HepG2 (cell line): ENCODE results near the gene ATP11A. TPM values are rescaled to one million over a fixed set of nuclear protein-coding genes. Genes with fewer than 3 reads are reported as not detected.

ENCODE experiments used
- ATAC-seq: fragments of 200-7000 bp; cut with Tn5 transposase; 3 replicates; pipeline ENCODE4 v1.9.1; 2020; ENCODE audit warnings: mild to moderate bottlenecking, moderate library complexity
- BruUV-seq: library from RNA; stranded (reverse); fragments of 400-500 nt; replicated peaks from 2 replicates; lab custom pipeline; 2021; lab: Mats Ljungman, UMichigan
- CTCF ChIA-PET: fragments of 300-600 bp; formaldehyde crosslinking; extraction: SDS; loops from one replicate; lab custom pipeline; 2021; ENCODE audit warnings: low total read pairs, inconsistent platforms, low intra/inter-chr PET ratio; lab: Yijun Ruan, JAX
- POLR2A ChIA-PET: fragments of 350-600 bp; sonication (Branson Sonifier 250); formaldehyde crosslinking; loops from one replicate; lab custom pipeline; 2020; ENCODE audit warnings: antibody characterized with exemption, inconsistent platforms; lab: Yijun Ruan, JAX
- DNase-seq: peaks from one replicate; pipeline ENCODE4 v3.0.0-alpha.2; 2015; ENCODE audit warnings: low spot score
- FAIRE-seq: peaks from 3 replicates; lab custom pipeline; 2011; peaks lifted over from hg19 to GRCh38; lab: Jason Lieb, UNC
- H2AFZ ChIP-seq: one replicate; pipeline ENCODE4 v1.6.1; 2011; ENCODE audit warnings: low read length, inconsistent platforms
- H3K27ac ChIP-seq: fragments of 300-600 bp; 3 replicates; pipeline ENCODE4 v1.8.0; 2011; ENCODE audit warnings: mixed run types, mild to moderate bottlenecking, mixed read lengths, low read length, inconsistent platforms; ENCODE audit not compliant: insufficient read depth; ENCODE audit errors: extremely low read length
- H3K27me3 ChIP-seq, 2 experiments: fragments of 200-600 bp in 1 of 2; 2 replicates in 1 of 2; 3 replicates in 1 of 2; pipeline versions ENCODE4 v1.6.0 to v1.8.0; 2011; ENCODE audit warnings: low read length in 2 of 2, mild to moderate bottlenecking in 2 of 2, moderate library complexity in 2 of 2, inconsistent platforms in 1 of 2; ENCODE audit not compliant: insufficient read depth in 2 of 2, control insufficient read depth in 1 of 2
- H3K36me3 ChIP-seq, 2 experiments: fragments of 200-600 bp in 1 of 2; replicated peaks in 1 of 2; 2 replicates in 1 of 2; 3 replicates in 1 of 2; pipeline versions ENCODE4 v1.5.1 to v1.8.0; 2011; ENCODE audit warnings: low read length in 2 of 2, inconsistent platforms in 1 of 2; ENCODE audit not compliant: insufficient read depth in 2 of 2, control insufficient read depth in 1 of 2
- H3K4me1 ChIP-seq: 2 replicates; pipeline ENCODE4 v1.5.1; 2012; ENCODE audit warnings: low read length, inconsistent platforms; ENCODE audit not compliant: insufficient read depth
- H3K4me2 ChIP-seq: 2 replicates; pipeline ENCODE4 v1.6.0; 2011; ENCODE audit warnings: low read depth, low read length, inconsistent platforms
- H3K4me3 ChIP-seq, 3 experiments: fragments of 200-600 bp in 1 of 3; sonication (generic), shearing (Covaris generic) in 1 of 3; replicated peaks in 1 of 3; 2 replicates each; pipeline ENCODE4 v1.5.1; 2011 to 2016; ENCODE audit warnings: low read length in 3 of 3, inconsistent platforms in 2 of 3, low read depth in 2 of 3, mild to moderate bottlenecking in 2 of 3, control low read depth in 1 of 3, mixed read lengths in 1 of 3; ENCODE audit not compliant: insufficient read depth in 1 of 3
- H3K79me2 ChIP-seq: one replicate; pipeline ENCODE4 v1.6.1; 2011; ENCODE audit warnings: low read length, inconsistent platforms; ENCODE audit not compliant: insufficient read depth
- H3K9ac ChIP-seq: 2 replicates; pipeline ENCODE4 v1.6.0; 2011; ENCODE audit warnings: mild to moderate bottlenecking, low read depth, low read length, inconsistent platforms; ENCODE audit not compliant: insufficient read depth
- H3K9me3 ChIP-seq: 2 replicates; pipeline ENCODE4 v1.5.1; 2012; ENCODE audit warnings: mild to moderate bottlenecking, low read length
- H4K20me1 ChIP-seq: 2 replicates; pipeline ENCODE4 v1.6.0; 2011; ENCODE audit warnings: inconsistent platforms, mild to moderate bottlenecking, low read length, moderate library complexity; ENCODE audit not compliant: insufficient read depth
- CENPT ChIP-seq: sonication (generic); formaldehyde crosslinking; IDR thresholded peaks from 2 replicates; pipeline ENCODE4 v1.8.0; 2022; ENCODE audit warnings: low read depth, mild to moderate bottlenecking, moderate library complexity, missing genetic modification reagents
- CHD2 ChIP-seq: IDR thresholded peaks from 2 replicates; pipeline ENCODE4 v1.6.1; 2011; ENCODE audit warnings: low read depth, low read length, improper control_type of control experiment
- GLI4 ChIP-seq: sonication (generic); formaldehyde crosslinking; IDR thresholded peaks from 2 replicates; pipeline ENCODE4 v1.5.1; 2020; ENCODE audit warnings: missing genetic modification reagents, mild to moderate bottlenecking, moderate library complexity, borderline replicate concordance
- GPN1 ChIP-seq: sonication (generic); formaldehyde crosslinking; IDR thresholded peaks from 2 replicates; pipeline ENCODE4 v1.5.1; 2020; ENCODE audit warnings: missing genetic modification reagents, borderline replicate concordance
- JUN ChIP-seq: sonication (generic); formaldehyde crosslinking; IDR thresholded peaks from 2 replicates; pipeline ENCODE4 v1.4.0; 2020; ENCODE audit warnings: mild to moderate bottlenecking, missing genetic modification reagents
- PHF21A ChIP-seq: sonication (generic); formaldehyde crosslinking; IDR thresholded peaks from 2 replicates; pipeline ENCODE4 v1.5.0; 2020; ENCODE audit warnings: mild to moderate bottlenecking, missing genetic modification reagents
- RBM22 ChIP-seq: fragments of 200-400 bp; formaldehyde crosslinking; optimal IDR thresholded peaks from 2 replicates; pipeline ENCODE3; 2017; ENCODE audit warnings: mild to moderate bottlenecking, low read length, moderate library complexity
- SALL2 ChIP-seq: sonication (generic); formaldehyde crosslinking; IDR thresholded peaks from 2 replicates; pipeline ENCODE4 v1.8.1; 2023; ENCODE audit warnings: mild to moderate bottlenecking, missing genetic modification reagents, inconsistent platforms
- TAF15 ChIP-seq: fragments of 200-400 bp; formaldehyde crosslinking; IDR thresholded peaks from one replicate; pipeline ENCODE4 v1.6.1; 2018; ENCODE audit warnings: mild to moderate bottlenecking, low read depth, low read length; ENCODE audit not compliant: poor library complexity, severe bottlenecking
- TEAD3 ChIP-seq: optimal IDR thresholded peaks from 2 replicates; pipeline ENCODE3; 2016; ENCODE audit warnings: borderline replicate concordance
- ZIK1 ChIP-seq: sonication (generic); formaldehyde crosslinking; IDR thresholded peaks from 2 replicates; pipeline ENCODE4 v1.5.0; 2020; ENCODE audit warnings: mild to moderate bottlenecking, low read depth, missing genetic modification reagents, borderline replicate concordance
- ZKSCAN1 ChIP-seq: fragments of 150-350 bp; IDR thresholded peaks from 2 replicates; pipeline ENCODE4 v1.6.1; 2014; ENCODE audit warnings: low read length
- ZNF20 ChIP-seq: sonication (generic); formaldehyde crosslinking; IDR thresholded peaks from 2 replicates; pipeline ENCODE4 v1.4.0; 2020; ENCODE audit warnings: mild to moderate bottlenecking, moderate library complexity, missing genetic modification reagents
- ZNF430 ChIP-seq: sonication (generic); formaldehyde crosslinking; IDR thresholded peaks from 2 replicates; pipeline ENCODE4 v1.9.0; 2021; ENCODE audit warnings: mild to moderate bottlenecking, missing genetic modification reagents
- ZNF446 ChIP-seq: sonication (generic); formaldehyde crosslinking; IDR thresholded peaks from 2 replicates; pipeline ENCODE4 v1.5.0; 2020; ENCODE audit warnings: mild to moderate bottlenecking, missing genetic modification reagents
- ZNF749 ChIP-seq: sonication (generic); formaldehyde crosslinking; IDR thresholded peaks from 2 replicates; pipeline ENCODE4 v1.8.0; 2022; ENCODE audit warnings: mild to moderate bottlenecking, missing genetic modification reagents, moderate library complexity, borderline replicate concordance
- ZNF761 ChIP-seq: sonication (generic); formaldehyde crosslinking; conservative IDR thresholded peaks from 2 replicates; pipeline ENCODE4 v1.4.0; 2020; ENCODE audit warnings: mild to moderate bottlenecking, missing genetic modification reagents
- WGBS: methylation state at CpG from one replicate; pipeline ENCODE4 v1.1.6; 2017; ENCODE audit warnings: low lambda C conversion rate; 5-methylcytosine and 5-hydroxymethylcytosine counted together
- in situ Hi-C: cut with HindIII; loops from 2 replicates; pipeline ENCODE4 v1.10.0; 2017; ENCODE audit warnings: low pct_unique_long_range_greater_than_20kb; ENCODE audit not compliant: extremely low pct_ligation_motif_present
- intact Hi-C: fragments of 100-400 bp; cut with micrococcal nuclease; formaldehyde crosslinking; loops from one replicate; pipeline ENCODE4 v1.10.0; 2022; ENCODE audit not compliant: unreplicated experiment
- polyA plus RNA-seq, 8 experiments: library from polyadenylated mRNA; depleted of rRNA in 3 of 8; stranded (reverse) in 7 of 8; unstranded in 1 of 8; fragments of >200 nt; fragmentation: Illumina TruSeq in 4 of 8; extraction: Trizol in 4 of 8; gene quantifications; 2 replicates each; pipeline versions ENCODE4 v1.2.1 to v1.2.3, GENCODE V29; 2011 to 2016; ENCODE audit warnings: low read depth in 4 of 8, missing spikeins in 1 of 8, mixed read lengths in 1 of 8; ENCODE audit not compliant: insufficient read depth in 1 of 8
- total RNA-seq, 5 experiments: library from RNA; depleted of rRNA; stranded (reverse); fragments of >200 nt; fragmentation: Illumina TruSeq; extraction: Trizol; gene quantifications; 2 replicates each; pipeline ENCODE4 v1.2.3, GENCODE V29; 2016; ENCODE audit warnings: low read depth in 1 of 5
- TF ChIP-seq, protein P1 (sequence below): IDR thresholded peaks from 2 replicates; pipeline ENCODE4 v1.6.1; 2012; ENCODE audit warnings: low read depth, low read length, improper control_type of control experiment
- TF ChIP-seq, protein P2 (sequence below): sonication (generic); formaldehyde crosslinking; IDR thresholded peaks from 2 replicates; pipeline ENCODE4 v1.5.0; 2020; ENCODE audit warnings: missing genetic modification reagents

The ATP11A gene
- total and polyA plus RNA-seq, 2 of the 13 experiments (the other 11 are each of a cell fraction or from before 2014, with no cell fraction given), result 18.4 to 20.1 TPM

DNA sequence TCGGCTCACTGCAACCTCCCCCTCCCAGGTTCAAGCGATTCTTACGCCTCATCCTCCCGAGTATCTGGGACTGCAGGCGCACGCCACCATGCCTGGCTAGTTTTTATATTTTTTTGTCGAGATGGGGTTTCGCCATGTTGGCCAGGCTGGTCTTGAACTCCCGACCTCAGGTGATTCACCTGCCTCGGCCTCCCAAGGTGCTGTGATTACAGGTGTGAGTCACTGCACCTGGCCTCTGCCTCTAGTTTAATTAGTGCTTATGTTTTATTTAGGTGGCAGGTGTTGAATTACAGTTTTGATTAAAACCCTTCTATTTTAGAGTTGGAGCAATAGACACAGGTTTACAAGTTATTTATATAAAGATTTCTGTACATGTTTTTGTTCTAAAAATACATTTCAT lies 42.8 kb downstream of the ATP11A start:
- Histone ChIP-seq H3K4me3 (no peak overlapping the region), H3K9ac (no peak overlapping the region), H3K4me1 (peaks cover 23% of the 10 kb centered on the region), H3K4me2 (no peak overlapping the region), H4K20me1 (peaks cover 77% of the 10 kb centered on the region), H3K27me3 (no peaks in the 10 kb centered on the region), H2AFZ (no peak overlapping the region), H3K79me2 (peaks cover 98% of the 10 kb centered on the region), H3K36me3 (peaks cover 10 to 26% of the 10 kb centered on the region in 2 experiments; a peak in 4 of 5 replicates), H3K9me3 (no peaks in the 10 kb centered on the region), H3K27ac (no peak overlapping the region)
- POLR2A ChIA-PET, result no interaction called here
- no peak for ATAC-seq
- no peak for TF ChIP-seq PHF21A (CRISPR knock-in tag)
- TF ChIP-seq ZIK1, result no peak
- no peak for TF ChIP-seq ZNF20
- TF ChIP-seq, protein P1, sequence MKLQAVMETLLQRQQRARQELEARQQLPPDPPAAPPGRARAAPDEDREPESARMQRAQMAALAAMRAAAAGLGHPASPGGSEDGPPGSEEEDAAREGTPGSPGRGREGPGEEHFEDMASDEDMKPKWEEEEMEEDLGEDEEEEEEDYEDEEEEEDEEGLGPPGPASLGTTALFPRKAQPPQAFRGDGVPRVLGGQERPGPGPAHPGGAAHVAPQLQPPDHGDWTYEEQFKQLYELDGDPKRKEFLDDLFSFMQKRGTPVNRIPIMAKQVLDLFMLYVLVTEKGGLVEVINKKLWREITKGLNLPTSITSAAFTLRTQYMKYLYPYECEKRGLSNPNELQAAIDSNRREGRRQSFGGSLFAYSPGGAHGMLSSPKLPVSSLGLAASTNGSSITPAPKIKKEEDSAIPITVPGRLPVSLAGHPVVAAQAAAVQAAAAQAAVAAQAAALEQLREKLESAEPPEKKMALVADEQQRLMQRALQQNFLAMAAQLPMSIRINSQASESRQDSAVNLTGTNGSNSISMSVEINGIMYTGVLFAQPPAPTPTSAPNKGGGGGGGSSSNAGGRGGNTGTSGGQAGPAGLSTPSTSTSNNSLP, result no peak
- no peak for TF ChIP-seq ZNF446
- TF ChIP-seq ZKSCAN1, result no peak
- no peak for TF ChIP-seq ZNF430 (CRISPR knock-in tag)
- no peak for TF ChIP-seq TAF15
- TF ChIP-seq ZNF749, result no peak
- TF ChIP-seq, protein P2, sequence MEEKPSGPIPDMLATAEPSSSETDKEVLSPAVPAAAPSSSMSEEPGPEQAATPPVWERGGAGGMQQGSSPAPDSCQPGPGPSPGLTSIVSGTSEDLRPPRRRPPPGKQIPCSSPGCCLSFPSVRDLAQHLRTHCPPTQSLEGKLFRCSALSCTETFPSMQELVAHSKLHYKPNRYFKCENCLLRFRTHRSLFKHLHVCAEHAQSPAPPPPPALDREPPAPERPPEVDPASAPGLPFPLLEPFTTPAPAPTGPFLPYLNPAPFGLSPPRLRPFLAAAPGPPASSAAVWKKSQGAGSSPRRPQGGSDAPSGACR (CRISPR knock-in tag), result no peak
- TF ChIP-seq GPN1 (CRISPR knock-in tag), result no peak
- TF ChIP-seq JUN, result no peak
- no peak for TF ChIP-seq TEAD3 (CRISPR knock-in tag)
- TF ChIP-seq ZNF761 (CRISPR knock-in tag), result no peak
- no peak for TF ChIP-seq CENPT
- no peak for TF ChIP-seq GLI4 (CRISPR knock-in tag)
- no peak for TF ChIP-seq CHD2
- TF ChIP-seq SALL2 (CRISPR knock-in tag), result no peak
- TF ChIP-seq RBM22, result no peak
- intact Hi-C loops, result no loop called here
- in situ Hi-C loops, result no loop called here
- DNase-seq, result no peak
- BruUV-seq, result no TSS peak
- FAIRE-seq, result no peak
- WGBS, result 96% methylated on average over 10 of the region's 10 CpGs
- CTCF ChIA-PET, result no interaction called here
